Astrocyte of the spinal cord (primary cell): ENCODE data around the gene GIT2.
"Not testable (repeated sequence)": the region's sequence is repeated elsewhere in the genome, so short reads cannot be mapped to it uniquely, and the experiment has no call there.

Source experiments
- DNase-seq: peaks from one replicate; pipeline ENCODE4 v3.0.0; 2011; ENCODE audit warnings: low read depth, low spot score
- H3K4me3 ChIP-seq: 2 replicates; pipeline ENCODE4 v1.5.1; 2011; ENCODE audit warnings: low read depth, mild to moderate bottlenecking, low read length, moderate library complexity
- in situ Hi-C: cut with HindIII; loops from 2 replicates; pipeline ENCODE4 v1.10.0; 2017; ENCODE audit warnings: low sequenced_read_pairs
- TF ChIP-seq, protein P1 (sequence below): IDR thresholded peaks from 2 replicates; pipeline ENCODE4 v1.5.1; 2012; ENCODE audit warnings: low read depth, mild to moderate bottlenecking, low read length, inconsistent platforms

Gene GIT2

DNA sequence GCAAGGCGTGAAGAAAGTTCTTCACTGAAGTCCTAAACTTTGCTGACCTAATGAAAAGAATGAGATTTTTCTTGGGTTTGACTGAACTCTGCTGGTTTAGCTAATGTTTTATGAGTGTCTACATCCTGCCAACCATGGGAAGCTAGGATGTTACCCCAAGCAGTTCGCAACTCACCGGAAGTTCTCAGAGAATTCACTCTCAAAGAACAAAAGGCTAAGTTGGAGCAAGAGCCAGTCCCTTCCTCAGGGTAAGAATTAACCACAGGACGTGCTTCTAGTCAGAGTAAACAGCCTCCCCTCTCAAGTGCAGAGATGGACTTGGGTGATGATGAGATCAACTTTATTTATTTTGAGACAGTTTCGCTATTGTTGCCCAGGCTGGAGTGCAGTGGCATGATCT, 58.8 kb downstream of the GIT2 start:
- in situ Hi-C loops = no loop called here
- TF ChIP-seq, protein P1, sequence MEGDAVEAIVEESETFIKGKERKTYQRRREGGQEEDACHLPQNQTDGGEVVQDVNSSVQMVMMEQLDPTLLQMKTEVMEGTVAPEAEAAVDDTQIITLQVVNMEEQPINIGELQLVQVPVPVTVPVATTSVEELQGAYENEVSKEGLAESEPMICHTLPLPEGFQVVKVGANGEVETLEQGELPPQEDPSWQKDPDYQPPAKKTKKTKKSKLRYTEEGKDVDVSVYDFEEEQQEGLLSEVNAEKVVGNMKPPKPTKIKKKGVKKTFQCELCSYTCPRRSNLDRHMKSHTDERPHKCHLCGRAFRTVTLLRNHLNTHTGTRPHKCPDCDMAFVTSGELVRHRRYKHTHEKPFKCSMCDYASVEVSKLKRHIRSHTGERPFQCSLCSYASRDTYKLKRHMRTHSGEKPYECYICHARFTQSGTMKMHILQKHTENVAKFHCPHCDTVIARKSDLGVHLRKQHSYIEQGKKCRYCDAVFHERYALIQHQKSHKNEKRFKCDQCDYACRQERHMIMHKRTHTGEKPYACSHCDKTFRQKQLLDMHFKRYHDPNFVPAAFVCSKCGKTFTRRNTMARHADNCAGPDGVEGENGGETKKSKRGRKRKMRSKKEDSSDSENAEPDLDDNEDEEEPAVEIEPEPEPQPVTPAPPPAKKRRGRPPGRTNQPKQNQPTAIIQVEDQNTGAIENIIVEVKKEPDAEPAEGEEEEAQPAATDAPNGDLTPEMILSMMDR = no peak
- DNase-seq = no peak
- no peak overlapping the region for H3K4me3 ChIP-seq

DNA sequence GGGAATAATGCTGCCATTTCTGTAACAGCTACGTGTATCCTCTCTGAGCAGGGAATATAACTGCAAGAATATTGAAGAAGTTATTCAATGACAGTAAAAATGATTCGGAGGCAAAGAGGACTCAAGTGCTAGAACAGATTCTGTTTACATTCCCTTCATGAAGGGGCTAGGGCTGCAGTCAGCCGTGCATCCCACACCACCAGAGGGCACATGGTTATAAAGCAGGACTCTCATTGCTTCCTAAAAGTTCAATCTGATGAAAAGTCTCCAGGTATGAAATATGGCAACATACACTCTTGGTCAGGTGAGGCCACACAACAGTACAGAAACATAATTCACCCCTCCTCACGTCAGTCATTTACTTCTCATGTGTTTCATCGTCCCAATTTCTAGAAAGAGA, 62.1 kb downstream of the GIT2 start:
- no peak for DNase-seq
- in situ Hi-C loops = no loop called here
- TF ChIP-seq, protein P1 = peak; percentile 69
- no peak overlapping the region for H3K4me3 ChIP-seq

DNA sequence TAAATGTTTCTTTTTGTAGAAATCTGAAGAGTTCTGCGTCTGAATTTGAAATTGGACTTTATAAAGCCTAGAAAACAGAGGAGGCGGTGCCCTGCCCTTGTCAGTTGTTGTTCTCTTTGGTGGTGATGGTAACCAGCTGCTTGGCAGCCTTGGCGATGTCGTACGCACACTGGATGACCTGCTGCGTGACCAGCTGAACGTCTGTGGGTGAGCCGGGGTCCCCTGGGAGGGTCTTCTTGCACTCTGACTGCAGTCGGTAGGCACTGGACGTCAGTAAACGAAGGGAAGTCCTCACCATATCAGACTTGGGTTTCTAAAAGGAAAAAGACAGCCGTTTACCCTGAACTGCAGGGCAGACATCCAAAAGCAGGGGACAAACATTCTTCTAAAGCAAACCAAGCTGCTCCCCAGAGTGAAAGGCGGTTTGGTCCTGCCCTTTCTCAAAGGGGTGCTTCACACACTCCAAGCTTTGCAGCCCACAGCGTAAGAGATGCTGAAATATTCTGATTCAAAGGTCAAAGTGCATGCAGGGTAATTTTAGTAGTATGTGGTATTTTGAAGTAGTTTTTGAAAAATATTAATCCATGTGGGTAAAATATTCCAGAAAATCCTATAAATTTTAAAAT, 63.2 kb downstream of the GIT2 start:
- TF ChIP-seq, protein P1 = no peak
- no peak for DNase-seq
- H3K4me3 ChIP-seq = no peak overlapping the region
- in situ Hi-C loops = no loop called here

DNA sequence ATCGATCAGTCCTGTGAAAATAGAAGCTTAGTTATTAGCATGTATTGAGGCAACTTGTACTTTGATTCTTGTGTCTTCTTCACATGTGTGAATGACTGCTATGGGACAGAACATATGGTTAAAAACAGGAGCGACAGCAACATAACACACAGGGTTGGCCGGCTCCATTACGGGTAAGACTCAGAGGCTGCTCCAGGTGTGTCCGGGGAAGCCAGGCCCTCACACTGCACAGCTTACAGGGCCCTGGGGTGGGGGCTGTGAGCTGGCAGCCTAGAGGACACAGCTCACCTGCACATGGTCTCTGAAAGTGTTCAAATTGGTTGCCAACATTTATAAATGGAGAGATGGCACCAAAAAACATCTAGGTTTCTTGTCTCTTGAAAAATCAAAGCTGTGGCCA, 65.0 kb downstream of the GIT2 start:
- in situ Hi-C loops = no loop called here
- no peak for DNase-seq
- TF ChIP-seq, protein P1 = no peak
- no peak overlapping the region for H3K4me3 ChIP-seq

DNA sequence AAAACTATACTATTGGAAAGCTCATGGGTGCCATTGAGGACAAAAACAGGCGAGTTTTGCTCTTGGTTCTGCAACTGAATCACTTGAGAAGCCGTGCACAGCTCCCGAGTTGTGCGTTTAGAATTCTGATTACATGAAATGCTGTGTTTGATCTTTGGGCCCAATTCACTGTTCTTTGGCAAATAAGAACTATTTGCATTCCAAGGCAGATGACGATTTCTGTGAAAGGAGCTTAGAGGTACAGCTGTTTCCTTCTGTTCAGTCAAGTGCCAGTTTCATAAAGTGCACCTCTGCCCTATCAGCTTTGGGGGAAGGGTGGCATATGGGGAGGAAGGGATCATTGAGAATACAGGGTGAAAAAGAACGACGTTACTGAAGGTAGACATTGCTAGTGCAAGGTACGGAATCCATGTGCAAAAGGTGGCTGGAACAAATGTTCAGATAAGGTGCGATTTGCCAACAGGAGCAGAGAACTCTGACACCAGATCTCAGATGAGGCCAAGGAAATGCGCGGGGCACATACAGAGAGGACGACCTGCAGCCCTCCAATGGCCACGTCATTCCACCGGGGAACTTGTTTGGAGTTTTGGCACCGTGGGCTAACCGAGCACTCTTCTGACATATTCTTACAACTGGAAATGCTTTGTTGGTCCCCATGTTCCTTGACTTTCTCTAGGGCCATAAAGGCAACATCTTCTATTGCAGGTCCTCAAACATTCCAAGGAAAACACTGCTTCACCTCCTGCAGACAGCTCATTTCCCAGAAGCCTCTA, 66.0 kb downstream of the GIT2 start:
- no peak overlapping the region for H3K4me3 ChIP-seq
- in situ Hi-C loops = no loop called here
- no peak for DNase-seq
- TF ChIP-seq, protein P1 = no peak

DNA sequence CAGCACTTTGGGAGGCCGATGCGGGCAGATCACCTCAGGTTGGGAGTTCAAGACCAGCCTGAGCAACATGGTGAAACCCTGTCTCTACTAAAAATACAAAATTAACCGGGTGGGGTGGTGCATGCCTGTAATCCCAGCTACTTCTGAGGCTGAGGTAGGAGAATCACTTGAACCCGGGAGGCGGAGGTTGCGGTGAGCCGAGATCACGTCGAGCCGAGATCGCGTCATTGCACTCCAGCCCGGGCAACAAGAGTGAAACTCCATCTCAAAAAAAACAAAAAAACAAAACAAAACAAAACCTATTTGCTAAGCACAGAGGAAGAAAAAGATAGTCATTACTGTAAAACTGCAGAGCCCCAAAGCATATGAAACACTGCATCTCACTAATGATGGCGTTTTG, 66.8 kb downstream of the GIT2 start:
- H3K4me3 ChIP-seq, DNase-seq, in situ Hi-C loops: not testable (repeated sequence)

DNA sequence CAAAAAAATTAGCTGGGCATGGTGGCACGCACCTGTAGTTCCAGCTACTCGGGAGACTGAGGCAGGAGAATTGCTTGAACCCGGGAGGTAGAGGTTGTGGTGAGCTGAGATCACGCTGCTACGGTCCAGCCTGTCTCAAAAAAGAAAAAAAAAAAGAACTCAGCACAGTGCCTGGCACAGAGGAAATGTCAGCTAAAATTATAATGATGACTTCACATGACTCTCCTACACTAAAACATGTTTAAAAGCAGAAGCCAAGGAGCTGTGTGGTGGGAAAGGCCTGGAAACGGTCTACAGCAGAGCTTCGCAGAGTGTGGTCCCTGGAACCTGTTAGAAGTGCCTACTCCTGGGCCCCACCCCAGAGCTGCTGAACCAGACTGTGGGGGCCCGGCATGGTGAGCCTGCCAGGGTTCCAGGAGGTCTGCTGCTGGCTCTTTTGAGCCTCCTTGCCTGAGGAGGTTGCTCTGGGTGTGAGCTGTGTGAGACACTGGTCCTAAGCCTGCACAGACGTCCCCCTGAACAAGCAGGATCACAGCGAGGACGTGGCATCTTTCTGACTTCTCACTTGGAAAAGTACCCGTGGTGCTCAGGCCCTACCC, 68.0 kb downstream of the GIT2 start:
- DNase-seq = no peak
- in situ Hi-C loops = no loop called here
- TF ChIP-seq, protein P1 = no peak
- H3K4me3 ChIP-seq = no peak overlapping the region
